GM18526 (cell line): Measurements from ENCODE around the gene MEIS2.

Experiments
- POLR2A ChIP-seq: IDR thresholded peaks from 3 replicates; pipeline ENCODE4 v1.6.1; 2011; ENCODE audit not compliant: insufficient read length; ENCODE audit errors: extremely low read depth

The MEIS2 gene

DNA sequence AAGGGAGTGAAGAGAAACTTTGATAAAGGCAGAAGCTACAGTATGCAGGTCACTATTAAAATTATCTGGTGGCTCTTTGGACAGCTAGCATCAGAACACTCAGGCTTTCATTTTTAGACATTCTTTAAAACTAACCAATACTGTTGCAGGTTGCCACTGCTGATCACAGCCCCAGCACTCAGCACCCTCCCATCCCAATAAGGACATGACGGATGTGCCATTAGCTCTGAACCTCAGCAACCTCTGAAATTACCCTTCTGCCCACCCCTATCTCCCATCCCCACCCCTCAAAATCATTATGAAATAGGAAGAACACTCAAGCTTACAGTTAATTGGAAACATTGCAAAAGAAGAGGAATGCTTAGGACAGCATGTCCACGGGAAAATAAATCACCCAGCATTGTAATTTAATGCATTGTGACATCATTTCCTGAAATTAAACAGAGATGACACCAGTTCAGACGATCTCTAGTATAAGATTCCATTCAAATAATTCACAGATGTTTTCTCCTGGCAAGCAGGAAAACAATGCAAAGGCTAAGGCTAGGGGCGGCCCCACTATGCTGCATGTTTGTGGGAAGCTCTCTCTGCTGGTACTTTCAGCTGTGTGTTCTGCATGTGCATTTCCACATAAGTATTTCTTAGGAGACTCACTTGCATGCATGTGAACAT is 71.6 kb downstream of the MEIS2 start:
- no peak for TF ChIP-seq POLR2A

DNA sequence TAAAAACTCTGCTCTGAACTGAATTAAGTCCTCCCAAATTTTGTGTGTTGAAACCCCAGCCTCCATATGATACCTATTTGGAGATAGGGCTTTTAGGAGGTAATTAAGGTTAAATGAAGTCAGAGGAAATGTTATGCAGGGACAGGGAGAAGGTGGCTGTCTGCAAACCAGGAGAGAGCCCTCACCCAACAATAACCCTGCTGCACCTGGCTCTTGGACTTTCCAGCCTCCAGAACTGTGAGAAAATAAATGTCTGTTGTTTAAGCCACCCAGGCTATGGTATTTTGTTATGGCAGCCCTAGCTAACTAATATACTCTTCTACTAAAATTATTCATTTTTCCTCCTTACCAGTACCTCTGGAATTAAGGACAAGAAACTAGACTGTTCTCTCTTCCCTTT is 79.5 kb downstream of the MEIS2 start:
- no peak for TF ChIP-seq POLR2A

DNA sequence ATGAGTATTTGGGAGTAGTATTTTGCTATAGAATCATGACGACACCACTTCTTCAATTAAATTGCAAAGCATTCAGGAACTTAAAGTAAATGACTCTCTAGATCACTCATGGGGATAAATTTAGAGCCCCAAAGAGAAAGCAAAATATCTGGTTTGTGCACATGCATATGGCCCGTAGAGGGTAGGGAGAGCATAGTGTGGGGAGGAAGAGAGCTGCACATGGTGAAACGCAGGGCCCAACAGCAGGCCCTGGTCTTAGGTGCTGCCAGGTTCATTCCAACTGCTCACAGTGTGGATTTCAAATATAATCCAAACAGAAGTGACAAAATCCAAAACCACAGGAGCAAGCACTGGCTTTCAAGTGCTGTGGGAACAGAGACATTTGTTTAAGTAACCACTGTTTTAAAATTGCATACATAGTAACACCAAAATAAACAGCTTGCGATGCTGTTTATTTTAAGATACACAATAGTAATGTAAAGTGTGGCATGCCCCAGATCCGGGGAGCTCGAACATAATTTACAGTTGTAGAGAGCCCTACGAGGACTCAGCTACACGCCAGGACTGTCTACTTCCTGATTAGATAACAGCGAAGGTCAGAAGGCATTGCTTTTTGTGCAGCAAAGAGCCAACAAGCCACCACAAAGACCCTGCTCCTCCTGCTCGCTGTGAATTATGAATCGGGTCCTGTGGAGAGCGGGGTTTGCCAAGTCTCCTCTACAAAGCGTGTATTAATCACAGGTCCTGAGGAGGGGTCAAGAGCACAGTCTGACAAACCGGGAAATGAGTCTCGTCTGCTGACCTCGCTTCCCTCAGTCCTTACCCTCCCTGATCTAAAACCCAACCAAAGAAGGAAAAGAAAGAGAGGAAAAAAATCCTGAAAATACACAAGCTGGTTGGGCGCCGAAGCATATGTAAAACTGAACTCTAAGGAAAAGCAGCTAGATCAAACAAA is 80.6 kb downstream of the MEIS2 start:
- TF ChIP-seq POLR2A: no peak

DNA sequence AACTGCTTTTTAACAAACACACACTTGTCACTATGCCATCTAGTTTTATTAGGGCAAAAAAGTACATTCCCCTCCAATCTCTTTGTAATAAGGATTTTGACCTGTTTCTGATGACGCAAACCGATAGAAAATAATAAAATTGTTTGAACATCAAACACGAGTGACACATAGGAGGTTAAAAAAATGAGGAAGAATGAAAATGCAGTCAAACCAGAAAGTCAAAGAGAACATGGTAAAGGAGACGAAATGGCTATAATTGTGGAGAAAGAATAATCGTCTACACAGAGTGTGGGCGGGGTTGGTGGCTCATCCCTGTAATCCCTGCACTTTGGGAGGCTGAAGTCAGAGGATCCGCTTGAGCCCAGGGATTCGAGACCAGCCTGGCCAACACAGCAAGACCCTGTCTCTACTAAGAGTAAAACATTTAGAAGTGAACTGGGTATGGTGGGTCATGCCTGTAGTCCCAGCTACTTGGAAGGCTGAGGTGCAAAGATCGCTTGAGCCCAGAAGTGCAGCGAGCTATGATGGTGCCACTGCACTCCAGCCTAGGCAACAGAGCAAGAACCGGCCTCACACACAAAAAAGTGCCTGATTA is 83.2 kb downstream of the MEIS2 start:
- TF ChIP-seq POLR2A: no peak

DNA sequence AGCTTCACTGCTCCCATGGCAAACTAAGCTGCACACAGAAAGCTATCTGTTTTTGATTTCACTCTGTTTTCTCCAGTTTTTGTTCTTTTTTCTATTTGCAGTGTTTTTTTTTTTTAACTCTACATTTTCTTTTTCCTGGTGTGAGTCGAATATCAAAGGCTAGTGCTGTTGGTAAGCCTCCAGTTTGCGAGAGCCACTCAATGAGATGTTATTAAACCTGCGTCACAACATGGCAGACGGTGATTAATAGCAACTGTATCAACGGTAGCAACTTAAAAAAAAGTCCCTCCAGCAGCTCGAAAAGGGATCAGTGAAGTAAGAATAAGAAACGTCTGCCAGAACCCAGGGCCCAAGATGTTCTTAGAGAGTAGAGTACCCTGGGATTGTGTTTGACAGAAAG is 84.1 kb downstream of the MEIS2 start:
- no peak for TF ChIP-seq POLR2A

DNA sequence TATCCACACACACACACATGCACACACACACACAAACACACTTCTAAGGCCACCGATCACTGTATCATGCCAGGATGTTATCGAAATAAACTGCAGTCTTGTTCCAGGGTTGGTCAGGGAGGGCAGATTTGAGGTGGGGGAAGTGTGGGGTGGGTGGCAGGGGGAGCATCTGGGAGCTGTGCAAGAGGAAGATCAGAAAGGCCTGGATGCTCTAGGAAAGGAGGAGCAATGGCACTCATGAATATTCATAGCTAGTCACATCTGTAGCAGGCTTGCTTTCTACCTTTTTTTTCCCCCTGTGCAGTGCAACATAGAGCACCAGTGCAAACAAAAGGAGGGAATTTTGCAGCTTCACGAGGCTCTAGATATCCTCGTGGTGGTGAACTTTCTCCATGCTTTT is 84.9 kb downstream of the MEIS2 start:
- no peak for TF ChIP-seq POLR2A

DNA sequence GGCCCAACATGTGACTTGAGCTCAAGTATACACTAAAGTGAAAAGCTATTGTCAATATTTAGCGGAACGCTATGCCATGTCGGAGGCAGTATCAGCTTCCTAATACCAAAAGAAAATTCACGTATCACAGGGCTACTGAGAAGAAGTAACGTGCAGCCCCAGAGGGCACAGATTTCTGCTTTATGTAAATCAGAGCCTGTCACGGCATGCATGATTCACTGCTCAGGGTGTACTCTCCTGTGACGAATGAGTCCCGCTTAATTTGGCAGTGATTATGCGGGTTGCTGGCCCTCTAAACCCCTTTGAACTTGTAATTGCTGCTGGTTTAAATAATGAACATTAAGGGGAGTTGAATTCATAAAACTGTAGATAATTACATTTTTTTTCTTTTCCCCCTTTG is 85.3 kb downstream of the MEIS2 start:
- no peak for TF ChIP-seq POLR2A

DNA sequence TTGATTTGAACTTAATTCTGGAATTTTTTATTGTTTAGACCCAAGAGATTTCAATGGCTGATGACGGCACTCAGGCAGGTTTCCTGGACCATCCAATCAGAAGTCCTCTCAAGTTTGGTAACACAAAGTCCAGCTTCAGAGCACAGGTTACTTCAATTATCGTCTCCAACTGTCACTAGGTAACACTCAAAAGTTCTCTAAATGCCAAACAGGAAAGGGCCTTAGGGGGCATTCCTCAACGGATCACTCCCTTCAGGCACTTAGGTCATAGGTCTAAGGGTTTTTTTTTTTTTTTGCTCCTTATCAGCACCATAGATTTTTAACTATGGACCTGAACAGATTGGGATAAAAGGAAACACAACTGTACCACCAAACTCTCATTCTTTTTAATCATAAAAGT is 85.8 kb downstream of the MEIS2 start:
- TF ChIP-seq POLR2A: no peak

DNA sequence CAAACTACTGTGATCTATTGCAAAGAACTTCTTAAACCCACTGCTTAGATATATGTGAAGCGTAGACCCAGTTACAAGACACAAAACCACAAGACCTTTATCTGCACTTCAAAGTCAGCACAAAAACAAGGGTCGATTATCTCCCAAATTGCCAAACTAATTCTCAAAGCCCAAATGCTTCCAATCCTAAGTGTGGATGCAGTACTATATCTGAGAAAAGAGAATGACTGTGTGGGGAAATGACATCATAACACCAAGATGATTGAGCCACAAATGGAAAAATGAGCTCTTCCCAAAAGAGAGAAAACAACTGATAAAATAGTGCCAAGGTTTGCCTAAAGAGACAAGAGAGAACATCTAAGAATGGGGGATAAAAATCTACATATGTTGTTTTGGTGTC is 86.2 kb downstream of the MEIS2 start:
- no peak for TF ChIP-seq POLR2A

DNA sequence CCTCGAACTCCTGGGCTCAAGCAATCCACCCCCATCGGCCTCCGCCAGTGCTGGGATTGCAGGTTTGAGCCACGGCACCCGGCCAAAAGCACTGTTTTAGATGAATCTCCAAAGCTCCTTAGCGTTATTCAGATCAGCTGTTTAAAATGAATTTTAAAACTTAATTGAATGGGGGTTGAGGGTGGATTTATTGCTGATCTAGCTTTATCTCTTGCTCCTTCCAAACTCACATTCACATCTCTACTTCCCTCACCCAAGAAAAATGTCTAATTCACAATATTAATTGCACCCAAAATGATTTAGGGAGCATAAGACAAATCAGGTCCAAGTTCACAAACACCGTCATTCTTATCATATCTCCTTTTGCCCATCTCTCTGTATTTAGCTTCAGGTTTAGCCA is 89.8 kb downstream of the MEIS2 start:
- TF ChIP-seq POLR2A: no peak

DNA sequence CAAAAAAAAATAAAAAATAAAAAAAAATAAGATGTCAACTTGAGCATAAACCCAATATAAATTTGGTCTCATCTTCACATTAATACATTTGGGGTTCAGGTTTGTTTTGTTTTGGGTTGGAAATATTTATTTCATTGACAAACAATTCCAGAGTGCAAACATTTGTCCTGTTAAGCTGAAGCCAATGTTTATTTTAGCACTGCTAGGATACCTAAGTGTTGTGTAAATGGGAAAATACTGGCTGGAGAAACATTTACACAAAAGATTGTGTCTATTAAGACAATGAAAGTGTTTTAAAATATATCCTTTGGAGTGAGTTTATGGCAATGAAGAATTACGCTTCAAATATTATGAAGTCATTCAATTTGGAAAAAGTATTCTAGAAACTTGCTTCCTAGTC is 91.1 kb downstream of the MEIS2 start:
- no peak for TF ChIP-seq POLR2A

DNA sequence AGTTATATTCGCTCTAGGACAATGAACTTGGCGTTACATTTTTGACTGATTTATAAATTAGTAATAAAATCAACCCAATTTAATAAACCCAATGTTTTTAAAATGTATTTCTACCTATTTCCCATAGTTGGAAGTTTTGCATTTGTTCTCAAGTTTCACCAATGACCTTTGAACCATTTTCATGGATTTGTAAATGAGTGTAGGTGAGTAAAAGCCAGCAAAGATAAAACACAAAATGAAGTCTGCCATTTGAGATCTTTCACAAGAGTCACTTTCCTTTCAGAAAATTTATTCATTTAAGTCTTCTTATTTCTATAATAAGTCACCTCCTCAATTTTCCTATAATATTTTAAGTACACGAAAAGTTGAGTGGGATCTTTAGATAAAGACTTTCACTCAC is 92.1 kb downstream of the MEIS2 start:
- TF ChIP-seq POLR2A: no peak

DNA sequence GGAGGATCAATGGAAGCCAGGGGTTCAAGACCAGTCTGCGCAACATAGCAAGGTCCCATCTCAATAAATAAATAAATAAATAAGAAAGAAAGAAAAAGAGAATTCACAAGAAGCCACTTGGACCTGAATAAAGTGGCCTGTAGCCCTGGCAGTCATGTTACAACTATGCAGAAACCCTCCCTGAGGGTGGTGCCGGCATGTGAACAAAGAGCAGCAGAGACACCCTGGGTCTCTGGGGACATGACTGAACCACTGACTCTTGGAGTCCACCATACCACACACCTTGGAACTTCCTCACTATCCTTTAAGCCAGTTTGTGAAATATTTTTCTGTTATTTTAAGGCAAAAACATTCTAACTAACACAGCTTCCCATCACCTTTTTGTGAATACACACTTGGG is 93.0 kb downstream of the MEIS2 start:
- TF ChIP-seq POLR2A: no peak

DNA sequence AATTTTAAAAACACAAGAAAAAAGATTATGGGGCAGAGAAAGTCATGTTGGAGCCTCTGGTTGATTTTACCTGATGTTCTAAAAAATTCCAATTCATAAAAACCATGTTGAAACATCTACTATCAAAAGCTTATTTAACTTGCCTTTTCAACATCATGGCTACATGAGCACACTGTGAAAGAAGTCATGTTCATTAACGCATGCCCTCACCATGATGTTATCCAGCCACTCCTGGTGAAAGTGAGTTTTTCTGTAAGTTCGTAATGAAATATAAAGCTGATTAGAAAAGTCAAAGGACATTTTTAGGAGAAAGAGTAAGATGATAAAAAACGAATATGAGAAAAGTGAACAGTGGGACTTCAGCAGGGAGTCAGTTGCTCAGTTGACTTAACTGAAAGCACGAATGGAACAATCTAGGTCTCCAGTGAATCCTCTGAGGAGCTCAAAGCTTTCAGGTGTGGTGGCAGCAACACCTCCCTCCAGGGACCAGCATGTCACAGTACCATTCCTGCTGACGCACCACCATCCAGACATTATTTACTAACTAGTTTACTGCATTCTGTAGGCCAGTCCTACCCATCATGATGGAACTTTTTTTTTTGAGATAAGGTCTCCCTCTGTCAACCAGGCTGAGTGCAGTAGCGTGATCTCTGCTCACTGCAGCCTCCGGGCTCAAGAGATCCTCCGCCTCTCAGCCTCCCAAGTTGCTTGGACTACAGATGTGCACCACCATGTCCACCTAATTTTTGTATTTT is 95.2 kb downstream of the MEIS2 start:
- TF ChIP-seq POLR2A: no peak

DNA sequence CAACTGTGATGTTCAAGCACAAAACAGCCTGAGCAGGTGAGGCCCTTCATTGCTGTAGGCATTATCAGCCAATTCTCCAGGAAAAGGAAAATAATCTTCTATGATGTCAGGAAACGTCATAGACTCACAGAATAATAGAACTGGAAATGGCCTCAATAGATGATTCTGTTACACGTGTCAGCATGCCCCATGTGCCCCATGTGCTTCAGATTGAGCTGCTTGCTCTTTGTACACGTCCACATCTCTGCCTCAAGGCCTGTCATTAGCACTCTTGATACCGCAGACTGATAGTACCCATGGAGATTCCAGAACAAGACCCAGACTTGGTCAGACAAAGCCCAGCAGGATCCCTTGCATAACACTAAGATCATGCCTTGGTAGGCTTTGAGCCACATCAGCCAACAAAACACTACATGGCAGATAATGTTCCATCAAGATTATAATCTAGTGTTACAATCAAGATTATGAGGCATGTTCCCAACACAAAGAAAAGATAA is 95.9 kb downstream of the MEIS2 start:
- no peak for TF ChIP-seq POLR2A

DNA sequence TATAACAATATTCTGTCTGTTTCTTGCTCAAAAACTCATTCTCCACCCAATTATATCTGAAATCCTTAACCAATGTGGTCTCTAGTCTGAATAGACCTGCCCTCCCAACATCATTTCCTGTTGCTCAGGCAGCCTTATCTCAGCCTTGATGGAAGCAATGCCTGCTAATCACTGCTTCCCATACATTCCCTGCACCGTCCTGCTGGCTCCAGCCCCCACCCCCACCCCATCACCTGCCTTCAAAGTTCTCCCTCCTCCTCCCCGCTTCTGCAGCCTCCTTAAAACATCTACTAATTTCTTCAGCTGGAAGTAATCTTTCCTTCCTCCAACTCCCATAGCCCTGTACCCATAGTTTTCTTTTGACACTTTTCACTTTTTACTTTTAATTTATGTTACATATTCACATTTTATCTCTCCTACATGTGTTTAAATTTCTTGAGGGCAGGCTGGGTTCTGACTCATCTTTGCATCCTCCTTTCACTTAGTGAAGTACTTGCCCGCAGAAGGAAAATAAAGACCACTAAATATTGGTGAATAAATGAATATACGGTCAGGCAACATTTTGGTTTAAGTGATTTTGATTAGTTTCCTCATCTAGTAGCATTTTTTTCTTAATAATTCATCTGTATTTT is 98.2 kb downstream of the MEIS2 start:
- TF ChIP-seq POLR2A: no peak
